Measurements from ENCODE around the gene DCC. TPM values are rescaled to one million over a fixed set of nuclear protein-coding genes. Genes with fewer than 3 reads are reported as not detected.

Gene DCC
- polyA plus RNA-seq, 1 experiment: 0.15 TPM

DNA sequence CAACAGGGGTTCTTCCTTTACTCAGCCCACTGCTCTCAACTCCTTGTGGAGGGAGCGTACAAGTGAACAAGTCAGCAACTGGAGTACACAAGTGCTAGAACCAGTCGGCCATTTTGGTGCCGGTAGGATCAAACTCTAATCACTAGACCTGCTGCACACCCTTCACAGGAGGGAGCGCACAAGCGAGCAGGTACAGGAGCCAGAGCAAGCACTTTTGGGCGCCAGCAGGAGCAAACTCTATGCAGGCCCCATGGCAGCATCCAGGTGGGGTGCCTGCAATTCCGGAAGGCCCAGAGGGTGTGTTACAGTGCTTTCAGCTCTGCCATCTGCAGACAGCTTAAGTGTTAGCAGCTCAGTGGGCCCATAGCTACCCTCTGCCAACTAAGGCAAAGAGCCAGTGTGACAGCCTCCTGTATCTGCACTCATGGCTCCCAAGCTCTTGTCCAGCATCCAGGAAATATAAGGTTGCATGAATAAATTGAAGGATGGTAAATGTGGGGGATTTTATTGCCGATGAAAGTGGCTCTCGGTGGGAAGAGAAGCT, 426.1 kb downstream of the DCC start:
- TF ChIP-seq, protein P1, sequence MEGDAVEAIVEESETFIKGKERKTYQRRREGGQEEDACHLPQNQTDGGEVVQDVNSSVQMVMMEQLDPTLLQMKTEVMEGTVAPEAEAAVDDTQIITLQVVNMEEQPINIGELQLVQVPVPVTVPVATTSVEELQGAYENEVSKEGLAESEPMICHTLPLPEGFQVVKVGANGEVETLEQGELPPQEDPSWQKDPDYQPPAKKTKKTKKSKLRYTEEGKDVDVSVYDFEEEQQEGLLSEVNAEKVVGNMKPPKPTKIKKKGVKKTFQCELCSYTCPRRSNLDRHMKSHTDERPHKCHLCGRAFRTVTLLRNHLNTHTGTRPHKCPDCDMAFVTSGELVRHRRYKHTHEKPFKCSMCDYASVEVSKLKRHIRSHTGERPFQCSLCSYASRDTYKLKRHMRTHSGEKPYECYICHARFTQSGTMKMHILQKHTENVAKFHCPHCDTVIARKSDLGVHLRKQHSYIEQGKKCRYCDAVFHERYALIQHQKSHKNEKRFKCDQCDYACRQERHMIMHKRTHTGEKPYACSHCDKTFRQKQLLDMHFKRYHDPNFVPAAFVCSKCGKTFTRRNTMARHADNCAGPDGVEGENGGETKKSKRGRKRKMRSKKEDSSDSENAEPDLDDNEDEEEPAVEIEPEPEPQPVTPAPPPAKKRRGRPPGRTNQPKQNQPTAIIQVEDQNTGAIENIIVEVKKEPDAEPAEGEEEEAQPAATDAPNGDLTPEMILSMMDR (IDR thresholded peaks at IDR 0.05; ENCODE audit: insufficient read depth, low read depth, low read length): no peak
- CTCF ChIA-PET: no interaction called here
- no peak for DNase-seq (ENCODE audit: low read depth)
- H3K4me3 ChIP-seq (ENCODE audit: low read depth, low read length): no peak overlapping the region
- H3K27me3 ChIP-seq (ENCODE audit: control insufficient read depth, insufficient read depth, low read length): no peaks in the 10 kb centered on the region
- no peaks in the 10 kb centered on the region for H3K36me3 ChIP-seq (ENCODE audit: control insufficient read depth, insufficient read depth, low read length)
- POLR2A ChIA-PET: no interaction called here

DNA sequence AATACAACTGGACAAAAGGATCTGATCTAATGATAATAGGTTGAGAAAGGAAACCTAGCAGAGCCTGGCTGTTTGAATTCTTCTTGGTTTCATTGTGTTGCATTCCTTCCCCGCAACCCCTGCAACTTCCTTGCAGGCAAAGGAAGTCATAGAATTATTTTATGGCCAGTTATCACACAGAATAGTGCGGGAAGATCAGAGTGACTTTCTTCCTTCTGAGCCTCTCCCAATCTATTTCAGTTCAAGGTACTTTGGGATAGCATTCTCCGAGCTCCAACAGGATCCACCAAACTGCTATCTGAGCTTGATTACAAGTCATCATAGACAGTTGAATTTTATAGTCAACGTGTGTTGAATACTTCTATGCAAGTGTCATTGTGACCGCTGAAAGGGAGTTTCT, 441.1 kb downstream of the DCC start:
- no peaks in the 10 kb centered on the region for H3K36me3 ChIP-seq (ENCODE audit: control insufficient read depth, insufficient read depth, low read length)
- TF ChIP-seq, protein P1 (IDR thresholded peaks at IDR 0.05; ENCODE audit: insufficient read depth, low read depth, low read length): no peak
- H3K4me3 ChIP-seq (ENCODE audit: low read depth, low read length): no peak overlapping the region
- ChIA-PET CTCF (no interaction called here), POLR2A (no interaction called here)
- H3K27me3 ChIP-seq (ENCODE audit: control insufficient read depth, insufficient read depth, low read length): no peaks in the 10 kb centered on the region
- DNase-seq (ENCODE audit: low read depth): no peak

DNA sequence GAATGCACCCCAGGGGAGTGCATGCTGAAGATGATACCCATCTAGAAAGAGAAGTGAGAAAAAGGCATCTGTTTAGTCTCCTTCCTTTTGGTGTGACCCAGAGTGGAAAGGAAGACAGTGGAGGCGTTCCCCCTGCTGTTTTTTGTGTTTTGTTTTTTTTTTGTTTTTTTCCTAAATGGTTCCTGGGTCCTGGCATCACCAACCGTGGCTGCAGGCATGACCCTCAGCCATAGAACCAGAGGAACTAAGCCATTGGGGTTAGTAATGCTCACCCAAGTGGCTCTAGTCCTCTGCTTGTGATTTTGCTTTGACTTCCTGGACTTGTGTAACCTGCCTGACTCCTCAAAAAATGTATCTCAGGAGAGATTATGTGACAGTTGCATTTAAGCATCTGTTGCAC, 451.3 kb downstream of the DCC start:
- POLR2A ChIA-PET: no interaction called here
- Histone ChIP-seq H3K4me3 (ENCODE audit: low read depth, low read length) (no peak overlapping the region), H3K36me3 (ENCODE audit: control insufficient read depth, insufficient read depth, low read length) (no peaks in the 10 kb centered on the region), H3K27me3 (ENCODE audit: control insufficient read depth, insufficient read depth, low read length) (no peaks in the 10 kb centered on the region)
- TF ChIP-seq, protein P1 (IDR thresholded peaks at IDR 0.05; ENCODE audit: insufficient read depth, low read depth, low read length): no peak
- DNase-seq (ENCODE audit: low read depth): no peak
- CTCF ChIA-PET: interaction anchor here (0.5 kb wide), 1 partner anchor 194 kb away, joined by 4 read pairs; no protein-coding TSS in a partner anchor

DNA sequence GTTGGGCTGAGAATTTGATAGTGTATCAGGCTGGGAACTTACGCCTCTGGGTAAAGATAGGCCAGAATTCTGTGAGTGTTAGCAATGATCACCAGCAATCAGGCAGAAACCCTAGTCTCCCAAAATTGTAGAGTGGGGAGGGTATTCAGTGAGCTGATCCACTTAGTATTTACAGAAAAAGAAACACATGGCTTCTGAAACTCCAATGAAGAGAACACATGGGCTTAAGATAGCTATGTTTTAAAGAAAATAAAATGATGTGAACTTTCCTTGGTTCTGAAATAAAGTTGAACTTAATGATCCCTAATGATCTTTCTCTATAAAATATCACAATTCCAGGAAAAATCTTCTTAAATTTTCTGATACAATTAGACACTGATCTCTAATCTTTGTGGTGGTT, 472.8 kb downstream of the DCC start:
- no peaks in the 10 kb centered on the region for H3K27me3 ChIP-seq (ENCODE audit: control insufficient read depth, insufficient read depth, low read length)
- POLR2A ChIA-PET: no interaction called here
- H3K36me3 ChIP-seq (ENCODE audit: control insufficient read depth, insufficient read depth, low read length): no peaks in the 10 kb centered on the region
- TF ChIP-seq, protein P1 (IDR thresholded peaks at IDR 0.05; ENCODE audit: insufficient read depth, low read depth, low read length): no peak
- CTCF ChIA-PET: no interaction called here
- DNase-seq (ENCODE audit: low read depth): no peak
- no peak overlapping the region for H3K4me3 ChIP-seq (ENCODE audit: low read depth, low read length)

DNA sequence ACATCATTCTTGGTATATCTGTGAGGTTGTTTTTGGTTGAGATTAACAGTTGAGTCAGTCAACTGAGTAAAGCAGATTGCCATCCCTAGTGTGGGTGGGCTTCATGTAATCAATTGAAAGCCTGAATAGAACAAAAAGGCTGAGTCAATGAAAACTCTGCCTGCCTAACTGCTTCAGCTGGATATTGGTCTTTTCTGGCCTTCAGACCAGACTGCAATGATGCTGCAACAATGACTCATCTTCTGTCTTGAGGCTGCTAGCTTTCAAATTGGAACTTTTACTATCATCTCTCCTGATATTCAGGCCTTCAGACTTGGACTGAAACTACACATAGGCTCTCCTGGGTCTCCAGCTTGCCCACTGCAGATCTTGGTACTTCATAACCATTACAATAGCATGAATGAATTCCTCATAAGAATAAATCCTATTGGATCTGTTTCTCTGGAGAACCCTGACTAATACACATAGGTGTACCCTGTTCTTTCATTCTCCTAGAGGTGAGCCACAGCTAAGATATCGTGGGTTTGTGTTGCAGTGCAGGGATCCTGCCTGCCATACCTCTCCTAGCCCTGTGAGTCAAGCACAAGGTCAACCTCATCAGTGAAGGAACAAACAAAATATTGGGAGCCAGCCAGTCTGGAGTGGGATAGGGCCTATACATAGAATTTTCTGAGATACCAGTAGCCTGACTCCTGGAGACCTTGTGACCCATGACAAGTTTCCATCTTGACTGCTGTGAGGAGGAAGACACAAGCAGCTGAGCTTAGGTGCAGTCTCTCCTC, 473.8 kb downstream of the DCC start:
- TF ChIP-seq, protein P1 (IDR thresholded peaks at IDR 0.05; ENCODE audit: insufficient read depth, low read depth, low read length): no peak
- ChIA-PET CTCF (no interaction called here), POLR2A (no interaction called here)
- DNase-seq (ENCODE audit: low read depth): no peak
- H3K36me3 ChIP-seq (ENCODE audit: control insufficient read depth, insufficient read depth, low read length): no peaks in the 10 kb centered on the region
- H3K4me3 ChIP-seq (ENCODE audit: low read depth, low read length): no peak overlapping the region
- H3K27me3 ChIP-seq (ENCODE audit: control insufficient read depth, insufficient read depth, low read length): no peaks in the 10 kb centered on the region
